GM19099 (cell line): ENCODE data around the gene ACE.

Experiments used
- POLR2A ChIP-seq: IDR thresholded peaks from 3 replicates; pipeline ENCODE4 v1.6.1; 2011; ENCODE audit warnings: low read depth; ENCODE audit not compliant: insufficient read length; ENCODE audit errors: extremely low read depth

Gene ACE

GRCh38 chr17:63476854-63477479 is at the start of gene ACE:
ACE (plus strand) TSS chr17:63477061; CDS start chr17:63477095, 34 bp downstream.
- TF ChIP-seq POLR2A = no peak

- TF ChIP-seq POLR2A = no peak
Measured at GRCh38 chr17:63429766-63430165, 47.1 kb upstream of the ACE start.

- no peak for TF ChIP-seq POLR2A
Measured at GRCh38 chr17:63430223-63430622, 46.6 kb upstream of the ACE start.

- TF ChIP-seq POLR2A = no peak
Measured at GRCh38 chr17:63431618-63431938, 45.3 kb upstream of the ACE start.

GRCh38 chr17:63431939-63432804 is 44.7 kb upstream of the ACE start:
- TF ChIP-seq POLR2A = no peak

- TF ChIP-seq POLR2A = no peak
Measured at GRCh38 chr17:63433746-63434591, 42.9 kb upstream of the ACE start.

GRCh38 chr17:63434951-63435571 is 41.8 kb upstream of the ACE start:
- no peak for TF ChIP-seq POLR2A

GRCh38 chr17:63435681-63436522 is 41.0 kb upstream of the ACE start:
- no peak for TF ChIP-seq POLR2A

- TF ChIP-seq POLR2A = no peak
Measured at GRCh38 chr17:63436523-63437110, 40.2 kb upstream of the ACE start.

- TF ChIP-seq POLR2A = no peak
Measured at GRCh38 chr17:63437287-63438091, 39.4 kb upstream of the ACE start.

GRCh38 chr17:63438092-63439051 is 38.5 kb upstream of the ACE start:
- no peak for TF ChIP-seq POLR2A

GRCh38 chr17:63439687-63440086 is 37.2 kb upstream of the ACE start:
- no peak for TF ChIP-seq POLR2A
